DMS114 treated with DMSO at 0.1 percent for 48 hours (cell line): Measurements from ENCODE around the gene P4HA1.

Source experiments
- DNase-seq: peaks from one replicate; lab custom pipeline; 2025; ENCODE audit not compliant: unreplicated experiment; lab: John Stamatoyannopoulos, UW

Gene P4HA1

GRCh38 chr10:72981028-72981881 is 115.4 kb downstream of the P4HA1 start:
- no peak for DNase-seq

GRCh38 chr10:72980348-72980747 is 116.3 kb downstream of the P4HA1 start:
- no peak for DNase-seq

GRCh38 chr10:72979709-72980108 is 117.0 kb downstream of the P4HA1 start:
- no peak for DNase-seq

GRCh38 chr10:72976886-72977285 is 119.8 kb downstream of the P4HA1 start:
- DNase-seq, result no peak
